WTC11 (cell line): ENCODE measurements around the gene STXBP2. TPM values are rescaled to one million over a fixed set of nuclear protein-coding genes. Genes with fewer than 3 reads are reported as not detected.

ENCODE experiments used
- ATAC-seq: fragments of 200-7000 bp; cut with Tn5 transposase; 2 replicates; pipeline ENCODE4 v1.10.0; 2021; ENCODE audit warnings: mild to moderate bottlenecking, moderate library complexity
- CTCF ChIA-PET: fragments of 300-600 bp; sonication (Branson Sonifier 250); formaldehyde crosslinking; loops from one replicate; lab custom pipeline; 2021; ENCODE audit warnings: antibody characterized with exemption; lab: Charles Lee
- POLR2A ChIA-PET: fragments of 350-600 bp; sonication (Branson Sonifier 250); formaldehyde crosslinking; loops from one replicate; lab custom pipeline; 2021; ENCODE audit warnings: antibody characterized with exemption; lab: Charles Lee
- DNase-seq: peaks from one replicate; pipeline ENCODE4 v3.0.0; 2021; ENCODE audit warnings: low spot score
- H3K27ac Mint-ChIP-seq: 2 replicates; pipeline ENCODE4 v1.8.0; 2021; ENCODE audit warnings: mixed read lengths
- H3K27me3 Mint-ChIP-seq: 2 replicates; pipeline ENCODE4 v1.8.0; 2021; ENCODE audit warnings: low read depth, mild to moderate bottlenecking, moderate library complexity, mixed read lengths
- H3K36me3 Mint-ChIP-seq: 2 replicates; pipeline ENCODE4 v1.8.0; 2021; ENCODE audit warnings: mixed read lengths
- H3K4me1 Mint-ChIP-seq: 2 replicates; pipeline ENCODE4 v1.8.0; 2022; ENCODE audit warnings: mixed read lengths
- H3K4me3 Mint-ChIP-seq: 2 replicates; pipeline ENCODE4 v1.8.0; 2021; ENCODE audit warnings: mild to moderate bottlenecking, moderate library complexity, mixed read lengths
- H3K9me3 Mint-ChIP-seq: 2 replicates; pipeline ENCODE4 v1.8.0; 2021; ENCODE audit warnings: mixed read lengths
- EMX1 ChIP-seq: fragments of 250-450 bp; sonication (Bioruptor Pico); IDR thresholded peaks from 2 replicates; pipeline ENCODE4 v1.8.0; 2021; ENCODE audit warnings: mild to moderate bottlenecking
- FOXK1 ChIP-seq: sonication (generic); formaldehyde crosslinking; IDR thresholded peaks from 2 replicates; pipeline ENCODE4 v1.8.0; 2022; ENCODE audit warnings: mild to moderate bottlenecking, moderate library complexity, missing genetic modification reagents
- GABPB1 ChIP-seq: sonication (generic); formaldehyde crosslinking; IDR thresholded peaks from 2 replicates; pipeline ENCODE4 v1.8.1; 2023; ENCODE audit warnings: mild to moderate bottlenecking, missing genetic modification reagents
- HMGA2 ChIP-seq: fragments of 250-450 bp; sonication (Bioruptor Pico); IDR thresholded peaks from 2 replicates; pipeline ENCODE4 v1.4.0; 2021; ENCODE audit warnings: mild to moderate bottlenecking, moderate library complexity
- JAZF1 ChIP-seq: fragments of 250-450 bp; sonication (Bioruptor Pico); IDR thresholded peaks from 2 replicates; pipeline ENCODE4 v1.9.0; 2021; ENCODE audit warnings: moderate library complexity, mild to moderate bottlenecking, inconsistent platforms
- NFYB ChIP-seq: sonication (generic); formaldehyde crosslinking; conservative IDR thresholded peaks from 2 replicates; pipeline ENCODE4 v1.8.0; 2022; ENCODE audit warnings: low read depth, missing genetic modification reagents
- NR3C1 ChIP-seq: sonication (generic); formaldehyde crosslinking; conservative IDR thresholded peaks from 2 replicates; pipeline ENCODE4 v1.8.1; 2023; ENCODE audit warnings: low read depth, mild to moderate bottlenecking, missing genetic modification reagents
- PREB ChIP-seq: sonication (generic); formaldehyde crosslinking; IDR thresholded peaks from 2 replicates; pipeline ENCODE4 v1.8.1; 2022; ENCODE audit warnings: mild to moderate bottlenecking, missing genetic modification reagents, moderate library complexity, borderline replicate concordance
- SMAD3 ChIP-seq: sonication (generic); formaldehyde crosslinking; IDR thresholded peaks from 2 replicates; pipeline ENCODE4 v1.8.0; 2022; ENCODE audit warnings: missing genetic modification reagents, mild to moderate bottlenecking, borderline replicate concordance
- TCF7 ChIP-seq: sonication (generic); formaldehyde crosslinking; IDR thresholded peaks from 2 replicates; pipeline ENCODE4 v1.8.0; 2022; ENCODE audit warnings: mild to moderate bottlenecking, low read depth, missing genetic modification reagents, moderate library complexity
- ZNF219 ChIP-seq: sonication (generic); formaldehyde crosslinking; IDR thresholded peaks from 2 replicates; pipeline ENCODE4 v1.8.0; 2023; ENCODE audit warnings: missing genetic modification reagents, mild to moderate bottlenecking, borderline replicate concordance
- ZNF671 ChIP-seq: fragments of 250-450 bp; sonication (Bioruptor Pico); IDR thresholded peaks from 2 replicates; pipeline ENCODE4 v1.8.0; 2021; ENCODE audit warnings: mild to moderate bottlenecking
- total RNA-seq: library from RNA; stranded (reverse); gene quantifications from 3 replicates; pipeline ENCODE4 v1.2.3, GENCODE V29; 2021
- TF ChIP-seq, protein P1 (sequence below): sonication (generic); formaldehyde crosslinking; conservative IDR thresholded peaks from 2 replicates; pipeline ENCODE4 v1.8.1; 2023; ENCODE audit warnings: mild to moderate bottlenecking, low read depth, missing genetic modification reagents, moderate library complexity
- TF ChIP-seq, protein P2 (sequence below): sonication (generic); formaldehyde crosslinking; IDR thresholded peaks from 2 replicates; pipeline ENCODE4 v1.8.0; 2022; ENCODE audit warnings: mild to moderate bottlenecking, missing genetic modification reagents
- TF ChIP-seq, protein P3 (sequence below): fragments of 200-600 bp; IDR thresholded peaks from 2 replicates; pipeline ENCODE4 v1.8.0; 2022; ENCODE audit warnings: antibody characterized with exemption

Gene STXBP2
- total RNA-seq, 1 experiment from 2014 or later, result 68.9 TPM

DNA sequence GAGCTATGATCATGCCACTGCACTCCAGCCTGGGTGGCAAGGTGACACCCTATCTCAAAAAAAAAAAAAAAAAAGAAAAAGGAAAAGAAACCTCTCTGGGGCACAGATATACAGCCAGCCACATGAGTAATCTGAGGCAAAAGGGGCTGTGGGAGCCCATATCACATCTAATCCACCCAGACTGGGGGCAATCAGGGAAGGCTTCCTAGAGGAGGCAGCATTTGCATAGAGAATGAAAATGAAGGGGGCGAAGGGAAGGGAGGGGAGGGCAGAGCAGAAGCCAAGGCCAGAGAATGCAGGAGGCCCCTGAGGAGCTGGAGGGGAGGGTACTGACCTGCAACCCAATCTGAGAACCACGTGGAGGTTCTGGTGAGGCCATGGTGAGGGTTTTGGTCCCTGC lies 13.2 kb downstream of the STXBP2 start (continued):
- TF ChIP-seq, protein P1, sequence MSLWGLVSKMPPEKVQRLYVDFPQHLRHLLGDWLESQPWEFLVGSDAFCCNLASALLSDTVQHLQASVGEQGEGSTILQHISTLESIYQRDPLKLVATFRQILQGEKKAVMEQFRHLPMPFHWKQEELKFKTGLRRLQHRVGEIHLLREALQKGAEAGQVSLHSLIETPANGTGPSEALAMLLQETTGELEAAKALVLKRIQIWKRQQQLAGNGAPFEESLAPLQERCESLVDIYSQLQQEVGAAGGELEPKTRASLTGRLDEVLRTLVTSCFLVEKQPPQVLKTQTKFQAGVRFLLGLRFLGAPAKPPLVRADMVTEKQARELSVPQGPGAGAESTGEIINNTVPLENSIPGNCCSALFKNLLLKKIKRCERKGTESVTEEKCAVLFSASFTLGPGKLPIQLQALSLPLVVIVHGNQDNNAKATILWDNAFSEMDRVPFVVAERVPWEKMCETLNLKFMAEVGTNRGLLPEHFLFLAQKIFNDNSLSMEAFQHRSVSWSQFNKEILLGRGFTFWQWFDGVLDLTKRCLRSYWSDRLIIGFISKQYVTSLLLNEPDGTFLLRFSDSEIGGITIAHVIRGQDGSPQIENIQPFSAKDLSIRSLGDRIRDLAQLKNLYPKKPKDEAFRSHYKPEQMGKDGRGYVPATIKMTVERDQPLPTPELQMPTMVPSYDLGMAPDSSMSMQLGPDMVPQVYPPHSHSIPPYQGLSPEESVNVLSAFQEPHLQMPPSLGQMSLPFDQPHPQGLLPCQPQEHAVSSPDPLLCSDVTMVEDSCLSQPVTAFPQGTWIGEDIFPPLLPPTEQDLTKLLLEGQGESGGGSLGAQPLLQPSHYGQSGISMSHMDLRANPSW (CRISPR knock-in tag), result no peak
- TF ChIP-seq ZNF671 (CRISPR knock-in tag) (no peak), SMAD3 (CRISPR knock-in tag) (no peak), NFYB (CRISPR knock-in tag) (no peak), JAZF1 (no peak), NR3C1 (CRISPR knock-in tag) (no peak)
- TF ChIP-seq, protein P2, sequence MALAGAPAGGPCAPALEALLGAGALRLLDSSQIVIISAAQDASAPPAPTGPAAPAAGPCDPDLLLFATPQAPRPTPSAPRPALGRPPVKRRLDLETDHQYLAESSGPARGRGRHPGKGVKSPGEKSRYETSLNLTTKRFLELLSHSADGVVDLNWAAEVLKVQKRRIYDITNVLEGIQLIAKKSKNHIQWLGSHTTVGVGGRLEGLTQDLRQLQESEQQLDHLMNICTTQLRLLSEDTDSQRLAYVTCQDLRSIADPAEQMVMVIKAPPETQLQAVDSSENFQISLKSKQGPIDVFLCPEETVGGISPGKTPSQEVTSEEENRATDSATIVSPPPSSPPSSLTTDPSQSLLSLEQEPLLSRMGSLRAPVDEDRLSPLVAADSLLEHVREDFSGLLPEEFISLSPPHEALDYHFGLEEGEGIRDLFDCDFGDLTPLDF (CRISPR knock-in tag), result no peak

GRCh38 chr19:7652061-7652641 lies 15.2 kb downstream of the STXBP2 start:
- Mint-ChIP-seq H3K9me3 (no peaks in the 10 kb centered on the region), H3K4me1 (peaks cover 7% of the 10 kb centered on the region), H3K36me3 (no peaks in the 10 kb centered on the region), H3K27me3 (peaks cover 59% of the 10 kb centered on the region), H3K27ac (0 out of 2 replicates have a peak overlapping the region, but pooled peaks have one; percentile 11), H3K4me3 (peak overlapping the region; percentile 44)
- peak; percentile 87 for ATAC-seq
- TF ChIP-seq GABPB1 (CRISPR knock-in tag) (peak; percentile 98), ZNF671 (CRISPR knock-in tag) (no peak)
- TF ChIP-seq, protein P3, sequence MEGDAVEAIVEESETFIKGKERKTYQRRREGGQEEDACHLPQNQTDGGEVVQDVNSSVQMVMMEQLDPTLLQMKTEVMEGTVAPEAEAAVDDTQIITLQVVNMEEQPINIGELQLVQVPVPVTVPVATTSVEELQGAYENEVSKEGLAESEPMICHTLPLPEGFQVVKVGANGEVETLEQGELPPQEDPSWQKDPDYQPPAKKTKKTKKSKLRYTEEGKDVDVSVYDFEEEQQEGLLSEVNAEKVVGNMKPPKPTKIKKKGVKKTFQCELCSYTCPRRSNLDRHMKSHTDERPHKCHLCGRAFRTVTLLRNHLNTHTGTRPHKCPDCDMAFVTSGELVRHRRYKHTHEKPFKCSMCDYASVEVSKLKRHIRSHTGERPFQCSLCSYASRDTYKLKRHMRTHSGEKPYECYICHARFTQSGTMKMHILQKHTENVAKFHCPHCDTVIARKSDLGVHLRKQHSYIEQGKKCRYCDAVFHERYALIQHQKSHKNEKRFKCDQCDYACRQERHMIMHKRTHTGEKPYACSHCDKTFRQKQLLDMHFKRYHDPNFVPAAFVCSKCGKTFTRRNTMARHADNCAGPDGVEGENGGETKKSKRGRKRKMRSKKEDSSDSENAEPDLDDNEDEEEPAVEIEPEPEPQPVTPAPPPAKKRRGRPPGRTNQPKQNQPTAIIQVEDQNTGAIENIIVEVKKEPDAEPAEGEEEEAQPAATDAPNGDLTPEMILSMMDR, result peak; percentile 99
- POLR2A ChIA-PET, result interaction anchor here (0.7 kb wide), 1 partner anchor 70 kb away, joined by 3 read pairs; no protein-coding TSS in a partner anchor
- DNase-seq, result peak; percentile 88
- CTCF ChIA-PET, result interaction anchor here (0.6 to 4.3 kb wide), 14 partner anchors 9 to 1001 kb away, joined by 3 to 28 read pairs (median 4); partner anchors contain the start of genes MAP2K7, PCP2 and TRAPPC5

DNA sequence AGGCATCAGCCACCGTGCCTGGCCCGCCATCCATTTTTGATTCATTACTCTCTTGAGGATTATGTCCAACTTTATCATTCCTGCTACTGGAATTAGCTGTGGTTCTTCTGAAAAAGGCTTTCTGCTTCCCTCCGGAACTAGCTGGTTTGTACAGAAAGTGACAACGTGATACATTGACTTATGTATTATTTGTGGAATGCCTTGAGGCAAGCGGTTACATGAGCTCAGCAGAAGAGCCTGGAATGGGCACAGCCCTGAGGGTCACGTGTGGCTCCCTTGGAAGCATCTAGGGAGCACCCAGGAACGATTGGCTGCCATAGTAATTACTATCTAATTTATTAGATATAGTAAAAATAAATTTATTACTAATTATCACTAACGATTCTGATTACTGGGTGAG lies 17.5 kb downstream of the STXBP2 start:
- TF ChIP-seq JAZF1 (no peak), ZNF219 (no peak), TCF7 (CRISPR knock-in tag) (no peak), PREB (CRISPR knock-in tag) (no peak), FOXK1 (no peak), HMGA2 (no peak), EMX1 (CRISPR knock-in tag) (no peak)
- POLR2A ChIA-PET, result no interaction called here
- no peaks in the 10 kb centered on the region for H3K36me3 Mint-ChIP-seq
- H3K27me3 Mint-ChIP-seq, result peaks cover 67% of the 10 kb centered on the region
- no peak for DNase-seq
- CTCF ChIA-PET, result interaction anchor here (1.9 to 2.7 kb wide), 3 partner anchors 27 to 150 kb away, joined by 4 to 12 read pairs (median 11); partner anchors contain the start of gene TRAPPC5
- H3K27ac Mint-ChIP-seq, result no peak overlapping the region
- ATAC-seq, result no peak
- peaks cover 7% of the 10 kb centered on the region for H3K4me1 Mint-ChIP-seq
- no peaks in the 10 kb centered on the region for H3K9me3 Mint-ChIP-seq
- no peak overlapping the region for H3K4me3 Mint-ChIP-seq
